CD4-positive, alpha-beta T cell treated with Interleukin-6 at 100 ng/mL for 8 hours (primary cell): ENCODE measurements around the gene CRELD1.
A peak's percentile ranks its signal among the peaks of the same experiment; 100 is the strongest.
"Not testable (repeated sequence)": the region's sequence is repeated elsewhere in the genome, so short reads cannot be mapped to it uniquely, and the experiment has no call there.

Source experiments
- DNase-seq: peaks from one replicate; pipeline ENCODE4 v3.0.0-alpha.2; 2020; ENCODE audit warnings: mixed read lengths, low spot score

The CRELD1 gene

GRCh38 chr3:9933561-9934234, at the start of gene CRELD1:
Gene CRELD1 (plus strand): TSS chr3:9933834. CDS start chr3:9934439, 605 bp downstream.
- peak; percentile 97 for DNase-seq

- DNase-seq, result no peak
These were observed 49.0 kb upstream of the CRELD1 start for GRCh38 chr3:9884555-9885165.

GRCh38 chr3:9886328-9886727, 47.3 kb upstream of the CRELD1 start:
- DNase-seq, result no peak

- no peak for DNase-seq
These were observed 46.2 kb upstream of the CRELD1 start for GRCh38 chr3:9887480-9887879.

GRCh38 chr3:9888540-9888939, 45.1 kb upstream of the CRELD1 start:
- no peak for DNase-seq

- no peak for DNase-seq
These were observed 44.2 kb upstream of the CRELD1 start for GRCh38 chr3:9889405-9889804.

GRCh38 chr3:9890249-9891071, 43.2 kb upstream of the CRELD1 start, which contains the start of gene JAGN1:
Gene JAGN1 (plus strand): TSS chr3:9890610. CDS start chr3:9890723, 113 bp downstream.
- peak; percentile 89 for DNase-seq

- no peak for DNase-seq
These were observed 42.5 kb upstream of the CRELD1 start for GRCh38 chr3:9891072-9891622.

GRCh38 chr3:9893739-9894138, 39.9 kb upstream of the CRELD1 start:
- DNase-seq, result no peak

GRCh38 chr3:9895715-9896114, 37.9 kb upstream of the CRELD1 start:
- DNase-seq, result not testable (repeated sequence)

- DNase-seq, result not testable (repeated sequence)
These were observed 36.8 kb upstream of the CRELD1 start for GRCh38 chr3:9896755-9897407.

GRCh38 chr3:9897408-9898372, 35.9 kb upstream of the CRELD1 start:
- no peak for DNase-seq

- no peak for DNase-seq
These were observed 35.0 kb upstream of the CRELD1 start for GRCh38 chr3:9898467-9899241.

- DNase-seq, result no peak
These were observed 34.3 kb upstream of the CRELD1 start for GRCh38 chr3:9899289-9899791.

GRCh38 chr3:9900965-9901415, 32.6 kb upstream of the CRELD1 start:
- DNase-seq, result not testable (repeated sequence)

- DNase-seq, result peak; percentile 30
These were observed 31.7 kb upstream of the CRELD1 start for GRCh38 chr3:9901967-9902366.

- DNase-seq, result no peak
These were observed 31.0 kb upstream of the CRELD1 start, which contains the start of gene IL17RE for GRCh38 chr3:9902372-9903237. Gene IL17RE (plus strand): TSS chr3:9902848. CDS start chr3:9902933, 85 bp downstream.

- DNase-seq, result no peak
These were observed 30.4 kb upstream of the CRELD1 start for GRCh38 chr3:9903238-9903624.

- no peak for DNase-seq
These were observed 29.7 kb upstream of the CRELD1 start for GRCh38 chr3:9903904-9904303.
